ELR (cell line): Measurements from ENCODE around the gene BACH2.
"Not testable (repeated sequence)": the region's sequence is repeated elsewhere in the genome, so short reads cannot be mapped to it uniquely, and the experiment has no call there.

Experiments
- DNase-seq: peaks from one replicate; pipeline ENCODE4 v3.0.0-alpha.2; 2015; ENCODE audit warnings: low read depth

Gene BACH2

DNA sequence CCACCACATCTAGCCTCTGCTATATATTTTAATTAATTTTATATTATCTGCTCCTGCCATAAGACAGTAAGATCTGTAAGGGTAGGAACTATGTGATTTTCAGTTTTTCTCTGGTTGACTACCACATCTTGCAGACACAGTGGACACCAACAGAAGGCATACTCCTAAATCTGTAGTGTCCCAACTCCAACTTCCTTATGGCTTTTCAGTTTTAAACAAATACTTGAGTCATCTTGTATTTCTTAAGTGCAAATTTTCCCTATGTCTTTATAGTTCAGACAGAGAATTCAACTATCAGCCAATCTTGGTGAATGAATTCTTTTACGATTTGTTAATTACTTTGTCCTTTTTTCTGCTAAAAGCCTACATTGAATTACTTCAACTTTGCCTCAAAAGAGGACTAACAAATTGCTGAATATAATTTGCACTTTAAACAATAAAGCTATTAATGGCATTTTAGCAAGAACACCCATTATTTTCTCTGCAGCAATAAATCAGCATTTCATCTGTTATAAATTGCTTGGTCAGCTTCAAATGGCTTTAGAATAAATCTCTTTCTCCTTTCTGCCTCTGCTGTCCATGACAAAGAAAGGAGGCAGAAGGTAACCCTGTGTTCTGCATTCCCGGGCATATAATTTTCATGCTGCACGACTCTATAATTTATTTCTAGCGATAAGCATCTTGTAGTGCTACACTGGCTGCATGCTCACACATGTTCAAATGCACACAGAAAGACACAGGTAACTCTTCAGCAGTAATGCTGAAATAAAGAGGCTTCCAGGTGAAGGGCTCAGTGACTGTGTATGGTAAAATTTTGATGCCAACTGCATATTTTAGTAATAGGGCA is 144.8 kb downstream of the BACH2 start:
- no peak for DNase-seq

DNA sequence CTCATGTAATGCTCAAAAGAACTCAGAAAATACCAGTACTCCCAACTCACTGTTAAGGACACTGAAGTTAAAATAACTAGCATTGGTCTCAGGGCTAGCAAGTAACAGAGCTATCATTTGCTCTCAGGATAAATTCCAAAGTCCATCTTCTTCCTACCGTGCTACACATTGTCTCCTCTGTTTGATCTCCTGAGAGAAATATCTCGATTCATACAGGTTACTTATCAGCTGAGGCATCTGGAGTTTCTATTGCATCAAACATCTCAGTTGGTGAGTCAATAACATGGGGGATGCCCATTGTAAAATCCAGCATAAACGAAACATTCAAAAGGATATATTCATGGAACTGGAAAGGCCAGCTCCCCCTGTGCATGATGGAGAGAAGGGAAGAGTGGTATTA is 147.4 kb downstream of the BACH2 start:
- no peak for DNase-seq

DNA sequence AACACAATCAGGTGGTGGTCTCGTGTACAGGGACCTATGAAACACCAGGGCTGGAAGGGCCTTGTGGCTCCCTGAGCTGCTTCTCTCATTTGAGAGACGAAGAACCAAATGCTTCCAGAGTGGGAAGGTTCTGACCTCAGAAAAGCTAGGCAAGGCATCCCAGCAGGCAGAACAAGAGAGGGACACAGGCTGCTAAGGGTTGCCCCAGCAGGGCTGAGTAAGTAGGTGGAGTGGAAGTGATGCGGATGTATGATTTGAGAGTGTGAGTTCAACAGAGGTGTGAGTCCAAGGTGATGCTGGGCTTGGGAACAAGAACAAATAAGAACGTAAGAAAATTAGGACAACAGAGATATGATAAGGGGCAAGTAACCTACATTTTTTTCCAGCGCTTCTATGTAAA is 147.8 kb downstream of the BACH2 start:
- no peak for DNase-seq

DNA sequence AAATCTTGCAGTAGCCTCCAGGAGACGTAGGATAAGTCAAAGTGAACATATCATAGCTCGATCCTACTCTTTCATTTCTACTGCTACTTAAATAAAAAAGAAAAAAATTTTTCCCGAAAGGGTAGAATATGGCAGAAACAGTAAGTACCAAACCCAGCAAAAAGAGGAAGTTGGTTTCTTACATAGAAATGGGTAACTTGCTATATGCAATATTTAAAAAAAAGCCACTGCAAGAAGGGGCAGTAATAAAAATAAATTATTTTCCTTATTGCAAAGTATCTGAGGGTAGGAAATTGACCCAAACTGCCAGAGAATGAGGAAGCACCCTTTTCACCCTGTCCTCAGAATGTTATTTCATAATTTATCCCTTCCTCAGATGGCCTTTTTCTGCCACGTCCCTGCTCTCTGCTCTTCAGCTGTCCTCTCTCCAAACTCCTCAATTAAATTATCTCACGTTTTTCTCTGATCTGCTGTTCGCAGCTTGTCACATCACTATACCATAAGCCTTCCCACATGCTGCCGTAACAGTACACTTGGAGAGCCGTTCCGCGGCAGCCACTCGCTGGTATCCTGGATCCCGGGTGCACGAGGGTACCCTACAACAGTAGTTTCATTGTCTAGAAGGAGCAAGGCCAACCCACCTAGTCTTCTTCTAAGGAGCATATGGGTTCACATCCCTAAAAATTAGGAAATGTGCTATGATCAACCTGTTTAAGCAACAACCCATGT is 149.6 kb downstream of the BACH2 start:
- no peak for DNase-seq

DNA sequence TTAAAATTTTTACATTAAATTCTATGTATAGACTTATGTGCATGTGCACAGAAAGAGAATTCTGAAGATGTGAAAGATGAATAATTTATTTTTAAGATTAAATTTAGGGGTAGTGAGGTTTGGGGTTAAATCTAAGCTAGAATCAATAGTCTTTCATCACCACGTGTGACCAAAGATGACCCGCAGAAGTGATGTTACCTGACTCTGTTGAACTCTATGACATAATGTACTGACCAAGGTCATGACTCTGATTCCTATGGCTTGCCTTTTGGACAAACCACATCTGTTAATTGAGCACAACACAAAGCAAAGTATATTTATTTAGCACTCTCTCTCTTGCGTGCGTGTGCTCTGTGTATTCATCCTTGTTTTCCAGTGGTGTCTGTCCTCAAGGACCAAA is 150.6 kb downstream of the BACH2 start:
- no peak for DNase-seq

DNA sequence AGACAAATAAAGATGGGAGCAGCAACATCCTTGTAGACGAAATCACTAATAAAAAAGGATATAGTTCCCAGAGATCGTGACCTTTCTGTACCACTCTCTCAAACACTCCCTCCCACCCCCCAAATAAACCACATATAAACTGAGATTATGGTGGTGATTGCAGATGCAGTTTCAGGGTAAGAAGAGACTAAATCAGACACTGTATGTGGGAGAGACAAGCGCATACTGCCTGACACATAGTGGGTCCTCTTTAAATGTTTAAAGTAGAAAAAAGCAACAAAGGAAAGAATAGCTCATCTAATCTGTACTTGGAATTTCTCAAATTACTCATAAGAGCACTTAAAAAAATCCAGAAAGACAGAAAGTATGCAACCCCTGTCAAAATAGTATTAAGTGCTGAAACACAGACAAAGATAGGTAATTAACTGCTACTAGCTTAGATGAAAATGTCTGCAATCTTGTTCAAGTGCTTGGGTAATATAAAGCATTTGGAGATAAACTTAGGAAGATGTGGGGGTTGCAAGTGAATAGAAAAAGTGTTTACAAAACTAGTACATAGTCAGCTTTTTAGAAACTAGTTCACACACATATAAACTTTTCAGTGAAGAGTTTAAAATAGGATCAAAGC is 151.6 kb downstream of the BACH2 start:
- DNase-seq = no peak

DNA sequence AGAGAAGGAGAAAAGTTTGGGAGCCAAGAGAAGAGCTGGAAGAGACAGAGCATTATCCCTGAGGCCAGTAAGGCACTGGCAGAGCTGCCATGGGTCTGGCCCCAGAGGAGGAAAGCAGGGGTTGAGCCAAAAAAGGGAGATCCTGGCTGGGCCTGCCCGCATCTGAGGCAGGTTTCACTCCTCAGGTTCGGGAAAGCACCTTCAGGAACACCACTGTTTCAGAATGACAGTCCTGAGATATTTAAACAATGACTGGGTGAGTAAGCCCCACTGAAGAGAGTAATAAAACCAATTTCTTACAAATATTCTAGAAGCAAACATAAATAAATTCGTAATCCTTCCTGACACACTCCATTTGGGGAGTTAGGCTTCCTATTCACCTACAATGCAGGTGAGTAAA is 152.2 kb downstream of the BACH2 start:
- DNase-seq = no peak

DNA sequence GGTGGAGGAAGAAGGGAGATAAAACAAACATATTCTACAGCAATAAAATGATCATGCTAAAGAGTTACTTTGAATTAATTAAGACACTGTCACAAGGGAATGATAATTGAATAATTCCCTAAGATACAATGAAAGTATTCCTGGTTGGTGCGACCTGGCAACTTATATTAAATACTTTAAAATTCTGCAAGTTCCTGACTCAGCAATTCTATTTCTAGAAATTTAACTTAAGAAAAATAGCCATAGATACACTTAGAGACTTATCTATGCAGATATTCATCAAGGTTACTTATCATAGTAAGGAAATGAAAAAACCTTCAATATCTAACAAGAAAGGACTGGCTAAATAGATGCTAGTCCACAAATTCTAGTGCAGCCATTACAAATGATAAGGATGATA is 156.0 kb downstream of the BACH2 start:
- no peak for DNase-seq

DNA sequence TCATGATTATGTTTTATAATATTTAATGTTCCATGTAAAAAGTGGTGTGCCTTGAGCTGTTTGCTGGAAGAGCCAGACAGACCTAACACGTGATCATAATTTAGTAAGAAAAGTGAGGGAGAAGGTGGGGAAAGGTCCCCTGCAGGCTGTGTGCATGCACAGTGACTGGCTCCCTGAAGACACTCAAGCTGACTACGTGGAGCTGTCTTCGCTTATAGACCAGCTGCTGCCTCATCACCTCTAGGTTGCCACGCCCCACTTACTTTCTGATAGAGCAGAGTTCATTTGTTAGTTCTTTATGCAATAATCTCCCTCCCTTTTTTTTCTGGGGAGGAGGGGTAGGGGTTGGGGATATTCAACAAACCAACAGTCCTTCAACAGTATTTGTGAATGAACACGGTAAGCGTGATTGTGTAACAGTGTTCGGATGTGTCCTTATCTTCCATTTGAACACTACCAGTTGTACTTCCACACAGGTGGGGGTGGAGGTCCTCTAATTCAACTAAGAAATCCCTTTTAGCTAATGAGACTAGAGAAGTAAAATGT is 157.3 kb downstream of the BACH2 start:
- no peak for DNase-seq

DNA sequence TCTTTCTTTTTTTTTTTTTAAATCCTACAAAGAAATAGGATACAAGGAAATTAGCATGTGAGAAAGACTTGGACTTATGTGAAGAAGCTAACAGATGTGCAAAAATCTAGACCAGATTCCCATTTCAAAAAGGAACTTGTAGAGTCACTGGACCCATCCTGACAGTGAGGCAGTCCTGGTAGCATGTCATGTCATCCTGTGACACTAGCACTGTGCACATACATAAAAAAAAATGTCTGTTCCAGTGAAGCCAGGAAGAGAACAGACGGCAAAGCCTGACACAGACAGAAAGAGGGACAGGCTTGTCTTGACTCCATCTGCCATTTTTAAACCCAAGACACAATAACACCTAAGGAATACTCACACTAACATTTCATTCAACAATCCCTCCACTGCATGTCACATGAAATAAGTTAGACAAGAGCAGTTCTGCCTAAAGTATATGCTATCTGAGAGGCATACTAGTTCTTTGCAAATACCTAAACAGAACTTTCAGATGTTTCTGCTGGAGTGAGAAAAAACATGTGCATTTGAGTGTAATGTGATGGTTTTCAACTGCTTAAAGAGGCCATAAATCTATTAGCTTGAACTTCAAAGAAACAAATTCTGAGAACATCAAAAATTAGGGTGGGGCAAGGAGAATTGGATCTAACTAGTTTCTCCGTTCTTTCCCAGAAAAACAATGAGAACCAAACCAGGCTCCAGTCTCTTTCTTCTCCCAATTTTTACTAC is 159.6 kb downstream of the BACH2 start:
- DNase-seq = no peak

DNA sequence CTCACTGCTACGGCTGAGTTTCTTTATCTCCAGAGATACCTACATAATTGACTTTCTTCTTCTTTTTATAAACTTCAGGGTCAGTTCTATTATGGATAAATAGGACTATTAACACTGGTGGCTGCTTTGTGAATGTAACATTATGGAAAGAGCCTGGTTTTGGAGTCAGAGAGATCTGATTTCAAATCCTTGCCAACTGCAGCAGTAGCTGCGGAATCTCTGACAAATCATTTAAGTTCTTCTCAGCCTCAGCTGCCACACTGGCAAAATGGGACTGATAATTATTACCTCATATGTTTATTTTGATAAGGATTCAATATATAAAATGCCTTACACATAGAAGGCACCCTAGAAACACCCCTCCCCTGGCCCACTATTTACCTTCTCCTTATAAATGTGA is 160.5 kb downstream of the BACH2 start:
- no peak for DNase-seq

DNA sequence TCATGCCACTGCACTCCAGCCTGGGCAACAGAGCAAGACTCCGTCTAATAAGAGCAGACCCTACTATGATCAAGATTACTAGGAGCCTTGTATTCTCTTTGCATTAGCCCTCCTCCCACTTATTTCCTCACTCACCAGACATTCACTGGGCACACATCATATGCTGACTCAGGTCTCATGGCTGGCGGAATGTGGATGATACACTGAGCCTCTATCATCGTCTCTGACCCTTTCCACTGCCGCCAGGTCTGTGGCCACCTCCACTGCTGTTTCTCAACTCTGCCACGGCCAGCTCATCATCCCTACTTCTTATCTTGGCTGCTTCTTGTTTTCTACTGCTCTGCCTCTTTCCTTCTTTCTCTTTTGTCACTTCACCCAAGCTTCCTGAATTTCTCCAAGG is 161.0 kb downstream of the BACH2 start:
- DNase-seq = peak; percentile 49

DNA sequence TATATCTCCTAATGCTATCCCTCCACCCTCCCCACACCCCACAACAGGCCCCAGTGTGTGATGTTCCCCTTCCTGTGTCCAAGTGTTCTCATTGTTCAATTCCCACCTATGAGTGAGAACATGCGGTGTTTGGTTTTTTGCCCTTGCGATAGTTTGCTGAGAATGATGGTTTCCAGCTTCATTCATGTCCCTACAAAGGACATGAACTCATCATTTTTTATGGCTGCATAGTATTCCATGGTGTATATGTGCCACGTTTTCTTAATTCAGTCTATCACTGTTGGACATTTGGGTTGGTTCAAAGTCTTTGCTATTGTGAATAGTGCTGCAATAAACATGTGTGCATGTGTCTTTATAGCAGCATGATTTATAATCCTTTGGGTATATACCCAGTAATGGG is 163.0 kb downstream of the BACH2 start:
- not testable (repeated sequence) for DNase-seq

DNA sequence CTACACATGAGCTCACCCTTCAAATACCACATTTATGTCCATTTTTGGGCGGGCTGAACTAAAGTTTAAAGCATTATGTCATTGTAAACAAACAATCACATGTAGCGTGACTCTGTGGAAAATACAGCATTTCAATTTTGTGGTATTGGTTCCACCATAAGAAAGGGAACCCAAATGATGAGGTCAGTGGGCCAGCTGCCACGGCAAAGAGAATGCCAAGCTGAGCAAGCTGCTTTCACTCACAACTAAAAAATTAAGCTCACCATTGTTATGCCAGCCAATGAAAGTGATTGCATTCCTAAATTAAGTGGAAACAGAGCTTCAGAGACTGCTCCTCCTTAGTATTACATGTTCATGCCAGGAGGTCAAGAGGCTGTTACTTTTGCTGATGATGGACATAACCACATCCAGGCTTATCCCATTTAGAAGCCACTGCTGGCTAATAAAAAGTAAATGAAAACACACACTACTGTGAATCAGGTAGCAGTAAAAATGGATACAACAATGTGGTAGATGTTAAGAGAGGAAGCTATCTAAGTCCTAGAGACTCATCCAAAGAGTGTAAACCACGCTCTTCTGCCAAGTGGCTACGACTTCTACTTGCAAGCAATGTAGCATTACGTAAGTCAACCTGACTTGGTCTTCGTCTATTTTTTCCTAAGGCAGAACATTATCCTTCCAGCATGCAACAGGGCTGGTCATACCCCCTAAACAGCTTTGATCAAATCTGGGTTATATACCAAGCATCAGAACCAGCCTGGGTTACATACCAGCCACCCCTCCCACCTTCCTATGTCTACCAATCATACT is 164.8 kb downstream of the BACH2 start:
- no peak for DNase-seq

DNA sequence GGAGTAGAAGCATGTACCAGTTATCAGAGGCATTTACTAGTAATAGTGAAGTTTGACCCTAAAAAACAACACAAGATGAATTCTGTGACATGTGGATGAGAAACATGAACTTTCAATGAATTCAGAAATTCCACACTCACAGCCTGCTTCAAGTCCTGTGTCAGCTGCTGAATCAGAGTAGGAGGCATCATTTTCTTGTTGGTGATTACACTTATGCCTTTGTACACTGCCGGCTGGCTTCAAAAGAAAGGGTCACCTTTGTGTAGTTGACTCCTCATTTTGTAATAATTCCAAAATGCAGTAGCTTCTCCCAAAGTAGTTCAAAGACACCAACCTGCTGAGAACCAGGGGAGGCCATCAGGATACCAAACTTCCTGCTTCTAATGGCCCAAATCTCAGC is 165.5 kb downstream of the BACH2 start:
- no peak for DNase-seq

DNA sequence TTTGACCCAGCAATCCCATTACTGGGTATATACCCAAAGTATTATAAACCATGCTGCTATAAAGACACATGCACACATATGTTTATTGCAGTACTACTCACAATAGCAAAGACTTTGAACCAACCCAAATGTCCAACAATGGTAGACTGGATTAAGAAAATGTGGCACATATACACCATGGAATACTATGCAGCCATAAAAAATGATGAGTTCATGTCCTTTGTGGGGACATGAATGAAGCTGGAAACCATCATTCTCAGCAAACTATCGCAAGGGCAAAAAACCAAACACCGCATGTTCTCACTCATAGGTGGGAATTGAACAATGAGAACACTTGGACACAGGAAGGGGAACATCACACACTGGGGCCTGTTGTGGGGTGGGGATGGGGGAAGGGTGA is 168.0 kb downstream of the BACH2 start:
- DNase-seq = not testable (repeated sequence)

DNA sequence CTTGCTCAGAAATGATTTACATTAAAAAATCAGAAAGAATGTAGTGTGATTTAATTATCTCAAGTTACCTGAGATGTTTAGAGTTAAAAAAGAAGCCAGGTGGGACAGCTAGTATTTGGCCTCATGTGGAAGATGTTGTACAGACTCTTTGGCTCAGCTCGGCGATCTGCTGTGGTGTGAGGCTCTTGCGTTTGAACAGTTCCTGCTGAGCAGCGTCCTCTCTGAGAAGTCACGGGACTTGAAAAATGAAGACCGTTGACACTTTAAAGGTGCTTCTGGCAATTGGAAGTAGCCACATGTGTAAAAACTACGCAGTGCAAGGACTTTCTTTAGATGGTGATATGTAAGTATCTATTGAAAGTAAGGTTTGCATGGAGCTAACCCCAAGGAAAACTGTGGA is 169.0 kb downstream of the BACH2 start:
- no peak for DNase-seq

DNA sequence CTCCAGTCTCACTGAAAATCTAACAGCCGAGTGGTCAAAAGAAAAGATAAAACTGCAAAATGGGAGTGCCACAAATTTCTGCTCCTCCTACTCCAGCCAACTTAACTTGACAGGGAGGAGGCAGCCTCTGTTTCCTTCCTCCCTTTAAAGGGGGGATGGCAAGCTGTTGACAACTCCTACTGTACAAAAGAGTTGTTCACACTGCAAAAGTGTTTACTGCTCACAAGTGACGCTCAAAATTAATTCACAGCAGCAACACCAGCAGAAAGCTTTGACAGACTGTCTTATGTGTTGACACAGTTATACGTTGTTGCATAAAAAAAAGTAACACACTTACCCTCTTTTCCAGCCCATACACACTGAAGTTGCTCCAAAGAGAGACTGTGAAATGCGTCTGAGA is 169.8 kb downstream of the BACH2 start:
- DNase-seq = no peak

DNA sequence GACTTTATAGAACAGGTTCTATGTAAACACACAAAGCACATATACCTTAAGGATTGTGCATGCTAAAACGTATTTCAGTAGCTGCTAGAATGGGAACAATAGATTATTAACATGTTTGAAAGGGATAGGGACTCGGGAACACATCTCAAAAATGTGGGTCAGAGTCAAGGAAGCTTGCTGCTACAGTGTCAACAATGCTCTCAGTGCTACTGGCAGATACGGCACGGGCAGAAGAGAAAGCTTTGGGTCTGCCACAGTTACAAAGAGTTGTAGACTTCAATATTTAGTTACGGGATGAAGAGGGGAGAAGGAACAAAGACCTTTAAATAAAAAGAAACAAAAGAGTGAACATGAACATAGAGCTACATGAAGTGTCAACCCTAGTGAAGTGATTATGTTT is 170.5 kb downstream of the BACH2 start:
- DNase-seq = no peak

DNA sequence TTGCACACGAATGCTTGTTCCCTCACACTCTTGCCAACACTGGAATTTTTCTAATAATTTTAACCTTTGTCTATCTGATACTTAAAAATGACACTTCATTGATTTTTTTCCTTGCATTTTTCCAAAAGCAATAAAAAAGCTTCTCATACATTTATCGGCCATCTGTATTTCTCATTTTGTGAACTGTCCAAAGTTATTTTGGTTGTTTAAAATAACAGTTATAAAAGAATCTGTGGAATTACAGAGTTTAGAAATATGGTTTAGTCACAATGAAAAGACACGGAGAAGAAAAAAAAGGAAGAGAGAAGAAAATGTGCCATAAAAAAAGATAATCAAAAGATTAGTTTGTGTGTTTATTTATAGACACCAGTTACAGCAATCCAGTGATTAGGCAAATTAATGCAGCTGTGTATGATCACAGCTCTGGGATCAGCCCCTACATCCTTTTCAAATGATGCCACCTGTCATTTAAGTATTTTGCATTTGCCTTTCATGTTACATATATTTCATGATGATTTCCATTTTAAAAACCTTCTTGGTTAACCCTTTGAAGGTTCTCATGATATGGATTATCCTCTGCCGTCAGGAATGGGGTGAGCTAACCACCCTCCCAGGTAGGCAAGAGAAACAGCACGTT is 171.7 kb downstream of the BACH2 start:
- no peak for DNase-seq

DNA sequence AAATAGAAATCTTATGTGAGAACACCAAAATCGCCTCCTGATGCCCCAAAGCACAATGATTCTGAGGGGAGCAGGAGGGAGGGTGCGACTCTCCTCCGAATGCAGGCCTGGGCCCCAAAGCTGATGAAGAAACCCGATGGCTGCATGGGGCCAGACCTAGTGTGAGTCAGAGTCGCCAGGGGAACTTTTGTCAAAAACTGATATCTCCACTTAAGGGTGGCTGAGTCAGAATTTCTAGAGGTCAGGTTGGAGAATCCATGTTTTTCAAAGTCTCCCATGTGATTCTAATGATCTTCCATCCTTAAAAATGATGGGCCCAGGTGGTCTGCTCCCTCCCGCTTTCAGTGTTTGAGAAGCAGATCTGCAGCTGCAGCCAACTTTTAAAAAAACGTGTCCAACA is 172.8 kb downstream of the BACH2 start:
- DNase-seq = peak; percentile 6
